GM21619 (cell line): Measurements from ENCODE around the gene ABCA13.
"Not testable (repeated sequence)": the region's sequence is repeated elsewhere in the genome, so short reads cannot be mapped to it uniquely, and the experiment has no call there.

ENCODE experiments used
- ATAC-seq: cut with Tn5 transposase; IDR thresholded peaks from one replicate; pipeline ENCODE4 v1.9.1; 2021; ENCODE audit not compliant: unreplicated experiment

Gene ABCA13

GRCh38 chr7:48175019-48175418, 3.8 kb downstream of the ABCA13 start:
- ATAC-seq: no peak

GRCh38 chr7:48176356-48176893, 5.2 kb downstream of the ABCA13 start:
- ATAC-seq: no peak

- no peak for ATAC-seq
These were observed 6.0 kb downstream of the ABCA13 start for GRCh38 chr7:48177271-48177670.

GRCh38 chr7:48179496-48180030, 8.3 kb downstream of the ABCA13 start:
- ATAC-seq: no peak

GRCh38 chr7:48180981-48181380, 9.7 kb downstream of the ABCA13 start:
- ATAC-seq: no peak

- no peak for ATAC-seq
These were observed 11.6 kb downstream of the ABCA13 start for GRCh38 chr7:48182718-48183369.

- no peak for ATAC-seq
These were observed 12.1 kb downstream of the ABCA13 start for GRCh38 chr7:48183370-48183743.

GRCh38 chr7:48183965-48184364, 12.7 kb downstream of the ABCA13 start:
- ATAC-seq: no peak

- no peak for ATAC-seq
These were observed 17.7 kb downstream of the ABCA13 start for GRCh38 chr7:48188776-48189520.

- no peak for ATAC-seq
These were observed 21.7 kb downstream of the ABCA13 start for GRCh38 chr7:48192996-48193395.

GRCh38 chr7:48193421-48193820, 22.2 kb downstream of the ABCA13 start:
- ATAC-seq: no peak

- ATAC-seq: not testable (repeated sequence)
These were observed 29.8 kb downstream of the ABCA13 start for GRCh38 chr7:48200946-48201589.

GRCh38 chr7:48202916-48203315, 31.7 kb downstream of the ABCA13 start:
- not testable (repeated sequence) for ATAC-seq

GRCh38 chr7:48207155-48207675, 36.0 kb downstream of the ABCA13 start:
- no peak for ATAC-seq

GRCh38 chr7:48209004-48209600, 37.8 kb downstream of the ABCA13 start:
- no peak for ATAC-seq

GRCh38 chr7:48213226-48213625, 42.0 kb downstream of the ABCA13 start:
- no peak for ATAC-seq

GRCh38 chr7:48217266-48217665, 46.0 kb downstream of the ABCA13 start:
- ATAC-seq: no peak

GRCh38 chr7:48217753-48218152, 46.5 kb downstream of the ABCA13 start:
- no peak for ATAC-seq

- ATAC-seq: no peak
These were observed 52.8 kb downstream of the ABCA13 start for GRCh38 chr7:48224042-48224441.

- ATAC-seq: no peak
These were observed 53.8 kb downstream of the ABCA13 start for GRCh38 chr7:48225101-48225500.

GRCh38 chr7:48237354-48237753, 66.1 kb downstream of the ABCA13 start:
- no peak for ATAC-seq
